Measurements from ENCODE around the gene RENBP. TPM values are rescaled to one million over a fixed set of nuclear protein-coding genes. Genes with fewer than 3 reads are reported as not detected.

The RENBP gene
- total RNA-seq, 2 donors from 2014 or later, result 6.2 to 10.6 TPM

DNA sequence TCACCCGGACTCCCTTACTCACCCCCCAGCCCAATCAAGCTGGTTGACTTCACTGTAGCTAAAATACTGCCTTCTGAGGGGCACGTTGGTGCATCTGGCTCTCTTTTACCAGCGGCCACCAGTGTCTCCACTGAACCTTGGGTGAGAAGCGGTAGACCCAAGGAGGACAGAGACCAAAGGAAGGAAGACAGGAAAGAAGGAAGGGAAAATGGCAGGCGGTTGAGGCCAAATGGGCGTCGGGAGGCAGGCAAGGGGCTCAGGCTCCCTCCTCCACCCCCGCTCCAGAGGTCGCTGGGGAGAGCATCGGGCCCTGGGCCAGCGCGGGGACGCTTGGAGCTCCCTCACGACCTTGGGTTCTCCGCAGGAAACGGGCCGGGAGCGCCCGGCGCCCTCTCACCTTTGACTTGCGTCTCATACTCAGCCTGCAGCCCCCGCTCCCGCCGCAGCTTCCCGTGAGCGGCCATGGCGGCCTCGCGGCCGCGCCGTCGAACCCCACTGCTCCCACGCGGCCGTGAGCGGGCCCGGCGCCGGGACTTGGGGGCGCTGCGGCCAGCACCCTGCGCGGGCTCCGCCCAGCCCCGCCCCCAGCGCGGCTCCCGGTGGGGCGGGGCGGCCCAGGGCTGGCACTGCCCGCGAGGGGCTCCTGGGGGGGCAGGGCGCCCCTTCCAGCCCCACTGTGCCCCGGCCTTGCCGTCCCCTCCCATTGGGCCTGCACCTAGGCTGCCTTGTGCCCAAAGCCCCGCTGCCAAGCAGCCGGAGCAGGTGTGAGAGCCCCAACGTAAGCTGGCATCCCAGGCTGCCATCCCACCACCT, 18.5 kb downstream of the RENBP start, which contains the start of gene ARHGAP4:
Gene ARHGAP4, minus strand, starts transcription at position 526 of the 813 bp plus-strand sequence. Its CDS starts 62 bp downstream, at position 464.
- Histone ChIP-seq H3K4me1 (peaks cover 0 to 60% of the 10 kb centered on the region in 2 donors), H3K9me3 (no peaks in the 10 kb centered on the region), H3K27ac (peak within 1 kb of the TSS; percentile 90), H3K4me3 (peak within 1 kb of the TSS; percentile 41 to 64), H3K27me3 (no peaks in the 10 kb centered on the region), H3K36me3 (peaks cover 14% of the 10 kb centered on the region)
- TF ChIP-seq, protein P1, sequence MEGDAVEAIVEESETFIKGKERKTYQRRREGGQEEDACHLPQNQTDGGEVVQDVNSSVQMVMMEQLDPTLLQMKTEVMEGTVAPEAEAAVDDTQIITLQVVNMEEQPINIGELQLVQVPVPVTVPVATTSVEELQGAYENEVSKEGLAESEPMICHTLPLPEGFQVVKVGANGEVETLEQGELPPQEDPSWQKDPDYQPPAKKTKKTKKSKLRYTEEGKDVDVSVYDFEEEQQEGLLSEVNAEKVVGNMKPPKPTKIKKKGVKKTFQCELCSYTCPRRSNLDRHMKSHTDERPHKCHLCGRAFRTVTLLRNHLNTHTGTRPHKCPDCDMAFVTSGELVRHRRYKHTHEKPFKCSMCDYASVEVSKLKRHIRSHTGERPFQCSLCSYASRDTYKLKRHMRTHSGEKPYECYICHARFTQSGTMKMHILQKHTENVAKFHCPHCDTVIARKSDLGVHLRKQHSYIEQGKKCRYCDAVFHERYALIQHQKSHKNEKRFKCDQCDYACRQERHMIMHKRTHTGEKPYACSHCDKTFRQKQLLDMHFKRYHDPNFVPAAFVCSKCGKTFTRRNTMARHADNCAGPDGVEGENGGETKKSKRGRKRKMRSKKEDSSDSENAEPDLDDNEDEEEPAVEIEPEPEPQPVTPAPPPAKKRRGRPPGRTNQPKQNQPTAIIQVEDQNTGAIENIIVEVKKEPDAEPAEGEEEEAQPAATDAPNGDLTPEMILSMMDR (IDR thresholded peaks at IDR 0.05), result no peak
- no peak for DNase-seq (ENCODE audit: low spot score)

DNA sequence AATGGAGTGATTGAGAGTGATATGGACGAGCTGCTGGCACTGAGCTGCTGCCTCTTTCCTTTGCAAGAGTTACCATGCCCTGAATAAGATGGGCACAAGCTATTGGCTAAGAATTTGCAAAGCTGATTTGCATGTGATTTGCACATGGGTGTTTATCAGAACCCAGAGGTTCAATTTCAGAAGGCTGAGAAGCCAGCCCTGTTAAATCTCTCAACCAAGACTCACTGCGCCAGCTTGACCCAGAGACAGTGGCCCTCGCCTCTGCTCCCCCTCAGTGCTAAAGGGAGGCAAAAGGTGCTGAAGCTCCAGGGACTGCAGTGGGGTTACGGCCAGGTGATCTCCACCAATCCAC, 19.1 kb downstream of the RENBP start:
- Histone ChIP-seq H3K27me3 (no peaks in the 10 kb centered on the region), H3K4me1 (peaks cover 0 to 60% of the 10 kb centered on the region in 2 donors), H3K36me3 (peaks cover 8% of the 10 kb centered on the region), H3K27ac (peak overlapping the region; percentile 21 to 90), H3K4me3 (peak overlapping the region in 1 of 2 donors; percentile 64), H3K9me3 (no peaks in the 10 kb centered on the region)
- TF ChIP-seq, protein P1 (IDR thresholded peaks at IDR 0.05), result no peak
- no peak for DNase-seq (ENCODE audit: low spot score)

DNA sequence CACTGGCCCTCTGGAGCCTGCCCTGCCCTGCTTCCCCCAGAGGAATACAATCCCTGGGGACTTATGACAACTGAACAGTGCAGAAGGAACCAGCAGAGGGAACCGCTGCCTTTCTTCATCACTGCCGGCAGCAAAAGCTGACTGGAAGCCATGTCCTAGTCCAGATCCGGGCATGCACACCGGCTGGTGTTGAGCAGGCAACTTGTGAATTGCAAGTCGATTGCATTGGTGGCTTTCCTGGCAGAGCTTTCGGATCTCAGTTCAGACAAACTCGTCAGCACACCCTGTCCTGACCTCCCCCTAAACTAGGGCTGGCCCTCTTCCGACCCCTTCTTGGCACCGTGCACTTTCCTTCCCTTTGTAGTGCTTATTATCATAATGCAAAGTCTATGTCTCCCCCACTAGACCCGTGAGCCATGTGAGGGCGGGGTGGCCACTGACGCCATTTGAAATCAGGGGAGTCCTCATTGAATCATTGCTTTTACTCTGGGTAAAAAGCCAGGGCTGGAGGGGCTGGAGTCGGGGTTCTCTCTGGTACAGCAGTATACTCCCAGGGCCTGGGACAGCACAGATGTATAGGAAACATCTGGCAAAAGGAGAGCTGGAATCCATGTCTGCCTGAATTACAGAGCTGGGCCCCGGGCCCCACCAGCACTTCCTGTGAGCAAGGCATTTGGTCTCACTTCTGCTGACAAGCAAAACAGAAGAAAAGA, 20.1 kb downstream of the RENBP start:
- Histone ChIP-seq H3K4me1 (peaks cover 0 to 58% of the 10 kb centered on the region in 2 donors), H3K27ac (peak overlapping the region; percentile 9 to 11), H3K27me3 (no peaks in the 10 kb centered on the region), H3K36me3 (no peaks in the 10 kb centered on the region), H3K9me3 (no peaks in the 10 kb centered on the region), H3K4me3 (no peak overlapping the region)
- DNase-seq (ENCODE audit: low spot score), result no peak
- TF ChIP-seq, protein P1 (IDR thresholded peaks at IDR 0.05), result peak in 1 of 2 donors; percentile 43

DNA sequence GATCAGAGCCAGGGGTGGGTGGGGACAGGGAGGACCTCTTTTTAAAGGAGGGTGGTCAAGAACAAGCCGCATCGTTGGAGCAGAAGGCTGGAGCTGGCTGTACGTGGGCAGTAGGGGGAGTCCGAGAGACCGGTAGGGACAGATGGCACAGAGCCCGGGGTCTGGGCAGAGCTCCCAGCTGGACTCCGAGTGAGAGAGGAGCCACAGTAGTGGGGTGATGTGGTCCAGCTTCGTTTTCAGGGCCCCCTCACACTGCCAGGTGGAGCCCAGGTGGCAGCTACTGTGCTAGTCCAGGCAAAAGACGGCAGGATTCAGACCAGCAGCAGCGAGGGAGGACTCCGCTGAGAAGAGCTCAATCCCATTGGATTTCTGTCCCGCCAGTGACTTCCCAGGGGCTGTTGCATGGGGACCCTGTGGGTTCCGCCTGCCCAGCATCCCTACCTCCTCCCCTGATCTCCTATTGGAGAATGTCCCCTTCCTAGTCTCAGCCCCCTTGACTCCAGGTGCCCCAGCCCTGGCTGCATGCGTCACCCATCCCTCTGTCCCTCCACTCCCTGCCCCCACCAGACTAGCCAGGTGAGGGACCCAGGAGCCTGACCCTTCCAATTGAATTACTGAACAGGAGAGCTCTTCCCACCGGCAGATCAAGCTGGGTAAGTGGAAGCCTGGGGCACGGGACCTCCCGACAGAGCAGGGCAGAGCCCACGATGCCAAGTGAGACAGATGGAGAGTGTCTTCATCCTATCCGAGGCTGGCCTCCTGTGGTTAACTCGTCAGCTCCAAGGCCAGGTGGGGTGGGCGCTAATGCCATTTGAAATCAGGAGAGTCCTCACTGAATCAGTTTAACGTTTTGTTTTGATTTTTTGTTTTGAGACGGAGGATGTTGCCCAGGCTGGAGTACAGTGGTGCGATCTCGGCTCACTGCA, 21.2 kb downstream of the RENBP start:
- Histone ChIP-seq H3K4me3 (no peak overlapping the region), H3K9me3 (no peaks in the 10 kb centered on the region), H3K27ac (peak overlapping the region in 1 of 2 donors; percentile 36), H3K27me3 (no peaks in the 10 kb centered on the region), H3K36me3 (no peaks in the 10 kb centered on the region), H3K4me1 (peaks cover 0 to 49% of the 10 kb centered on the region in 2 donors)
- TF ChIP-seq, protein P1 (IDR thresholded peaks at IDR 0.05), result peak; percentile 45 to 65
- DNase-seq (ENCODE audit: low spot score), result peak; percentile 75
